NB4 (cell line): ENCODE results near the gene APOBEC3A.
"Not testable (repeated sequence)": the region's sequence is repeated elsewhere in the genome, so short reads cannot be mapped to it uniquely, and the experiment has no call there.

Experiments
- DNase-seq: peaks from one replicate; pipeline ENCODE4 v3.0.0; 2010; ENCODE audit warnings: low read depth
- H3K4me3 ChIP-seq: one replicate; pipeline ENCODE4 v1.5.1; 2011; ENCODE audit warnings: mild to moderate bottlenecking, low read depth, low read length, moderate library complexity
- CTCF ChIP-seq: IDR thresholded peaks from one replicate; pipeline ENCODE4 v1.5.1; 2012; ENCODE audit warnings: low read depth, low read length
- MAX ChIP-seq: IDR thresholded peaks from 2 replicates; pipeline ENCODE4 v1.6.1; 2011; ENCODE audit warnings: low read depth, low read length
- MYC ChIP-seq: IDR thresholded peaks from 2 replicates; pipeline ENCODE4 v1.6.1; 2011; ENCODE audit warnings: low read depth, low read length
- POLR2A ChIP-seq: IDR thresholded peaks from 2 replicates; pipeline ENCODE4 v1.6.1; 2011; ENCODE audit warnings: mild to moderate bottlenecking; ENCODE audit not compliant: insufficient read length; ENCODE audit errors: extremely low read depth

The APOBEC3A gene

GRCh38 chr22:38957808-38958650 is 620 bp downstream of the APOBEC3A start:
- TF ChIP-seq POLR2A (no peak), MYC (no peak), CTCF (no peak), MAX (no peak)
- DNase-seq, result no peak
- no peak overlapping the region for H3K4me3 ChIP-seq

- H3K4me3 ChIP-seq, DNase-seq: not testable (repeated sequence)
Observed at GRCh38 chr22:38958651-38958943, 1.2 kb downstream of the APOBEC3A start.

GRCh38 chr22:38959590-38959989 is 2.2 kb downstream of the APOBEC3A start:
- no peak for TF ChIP-seq MYC
- no peak for TF ChIP-seq MAX
- H3K4me3 ChIP-seq, result no peak overlapping the region
- DNase-seq, result no peak

- DNase-seq, H3K4me3 ChIP-seq: not testable (repeated sequence)
Observed at GRCh38 chr22:38960673-38961072, 3.3 kb downstream of the APOBEC3A start.

GRCh38 chr22:38963291-38963738 is 5.9 kb downstream of the APOBEC3A start:
- not testable (repeated sequence) for H3K4me3 ChIP-seq, DNase-seq

GRCh38 chr22:38963872-38964271 is 6.5 kb downstream of the APOBEC3A start:
- DNase-seq, result no peak
- TF ChIP-seq POLR2A, result no peak
- no peak for TF ChIP-seq MAX
- no peak for TF ChIP-seq CTCF
- TF ChIP-seq MYC, result no peak
- no peak overlapping the region for H3K4me3 ChIP-seq

GRCh38 chr22:38964306-38964705 is 6.9 kb downstream of the APOBEC3A start:
- TF ChIP-seq MYC, result no peak
- no peak for DNase-seq
- H3K4me3 ChIP-seq, result no peak overlapping the region

- no peak overlapping the region for H3K4me3 ChIP-seq
- DNase-seq, result no peak
- TF ChIP-seq POLR2A (no peak), MAX (no peak), CTCF (no peak), MYC (no peak)
Observed at GRCh38 chr22:38964989-38965388, 7.6 kb downstream of the APOBEC3A start.
